HepG2 (cell line): Measurements from ENCODE around the gene ZNF860. TPM values are rescaled to one million over a fixed set of nuclear protein-coding genes. Genes with fewer than 3 reads are reported as not detected.

Source experiments
- ATAD3A ChIP-seq: sonication (generic); formaldehyde crosslinking; IDR thresholded peaks from 2 replicates; pipeline ENCODE4 v1.4.0; 2020; ENCODE audit warnings: missing genetic modification reagents
- FOXA1 ChIP-seq, 2 experiments: fragments of 450-650 bp in 1 of 2; sonication (generic) in 1 of 2; formaldehyde crosslinking in 1 of 2; IDR thresholded peaks; 2 replicates each; pipeline versions ENCODE4 v1.4.0 to v1.6.1; 2016 to 2020; ENCODE audit warnings: missing genetic modification reagents in 1 of 2
- HINFP ChIP-seq: sonication (generic); formaldehyde crosslinking; IDR thresholded peaks from 2 replicates; pipeline ENCODE4 v1.4.0; 2020; ENCODE audit warnings: low read depth, mild to moderate bottlenecking, missing genetic modification reagents
- HMG20A ChIP-seq: IDR thresholded peaks from 2 replicates; pipeline ENCODE4 v1.6.1; 2016; ENCODE audit warnings: borderline replicate concordance
- IKZF4 ChIP-seq: sonication (generic); formaldehyde crosslinking; IDR thresholded peaks from 2 replicates; pipeline ENCODE4 v1.5.1; 2020; ENCODE audit warnings: borderline replicate concordance, mild to moderate bottlenecking, low read depth, missing genetic modification reagents; ENCODE audit errors: not compliant biosample characterization
- POGK ChIP-seq: sonication (generic); formaldehyde crosslinking; conservative IDR thresholded peaks from 2 replicates; pipeline ENCODE4 v1.8.0; 2022; ENCODE audit warnings: mild to moderate bottlenecking, moderate library complexity, missing genetic modification reagents
- SAP130 ChIP-seq: IDR thresholded peaks from 2 replicates; pipeline ENCODE4 v1.6.1; 2016; ENCODE audit warnings: low read depth
- SOX6 ChIP-seq, 2 experiments: fragments of 450-650 bp in 1 of 2; sonication (generic) in 1 of 2; formaldehyde crosslinking in 1 of 2; IDR thresholded peaks; 2 replicates each; pipeline versions ENCODE4 v1.4.0 to v1.6.1; 2017 to 2020; ENCODE audit warnings: antibody characterized with exemption in 1 of 2, mild to moderate bottlenecking in 1 of 2, missing genetic modification reagents in 1 of 2
- USF2 ChIP-seq, 2 experiments: sonication (generic) in 1 of 2; formaldehyde crosslinking in 1 of 2; IDR thresholded peaks; 2 replicates each; pipeline versions ENCODE4 v1.5.1 to v1.6.1; 2011 to 2020; ENCODE audit warnings: borderline replicate concordance in 1 of 2, low read depth in 1 of 2, low read length in 1 of 2, mild to moderate bottlenecking in 1 of 2, missing genetic modification reagents in 1 of 2, moderate library complexity in 1 of 2
- ZBTB33 ChIP-seq: sonication (generic); formaldehyde crosslinking; IDR thresholded peaks from 2 replicates; pipeline ENCODE4 v1.4.0; 2020; ENCODE audit warnings: missing genetic modification reagents
- ZNF44 ChIP-seq: sonication (generic); formaldehyde crosslinking; IDR thresholded peaks from 2 replicates; pipeline ENCODE4 v1.5.1; 2020; ENCODE audit warnings: mild to moderate bottlenecking, missing genetic modification reagents
- ZNF646 ChIP-seq: sonication (generic); formaldehyde crosslinking; IDR thresholded peaks from 2 replicates; pipeline ENCODE4 v1.9.0; 2021; ENCODE audit warnings: mild to moderate bottlenecking, missing genetic modification reagents
- ZNF652 ChIP-seq: IDR thresholded peaks from 2 replicates; pipeline ENCODE4 v1.6.1; 2016; ENCODE audit warnings: low read depth, borderline replicate concordance
- polyA plus RNA-seq, 8 experiments: library from polyadenylated mRNA; depleted of rRNA in 3 of 8; stranded (reverse) in 7 of 8; unstranded in 1 of 8; fragments of >200 nt; fragmentation: Illumina TruSeq in 4 of 8; extraction: Trizol in 4 of 8; gene quantifications; 2 replicates each; pipeline versions ENCODE4 v1.2.1 to v1.2.3, GENCODE V29; 2011 to 2016; ENCODE audit warnings: low read depth in 4 of 8, missing spikeins in 1 of 8, mixed read lengths in 1 of 8; ENCODE audit not compliant: insufficient read depth in 1 of 8
- total RNA-seq, 5 experiments: library from RNA; depleted of rRNA; stranded (reverse); fragments of >200 nt; fragmentation: Illumina TruSeq; extraction: Trizol; gene quantifications; 2 replicates each; pipeline ENCODE4 v1.2.3, GENCODE V29; 2016; ENCODE audit warnings: low read depth in 1 of 5

ZNF860 gene
- total and polyA plus RNA-seq, 2 of the 13 experiments (the other 11 are each of a cell fraction or from before 2014, with no cell fraction given) = 0.55 to 0.73 TPM

GRCh38 chr3:31974471-31974870 lies 7.1 kb upstream of the ZNF860 start (continued):
- TF ChIP-seq ZNF44 (CRISPR knock-in tag) = no peak
- no peak for TF ChIP-seq HINFP
- TF ChIP-seq FOXA1 (IDR thresholded peaks at IDR 0.05) = no peak
- TF ChIP-seq FOXA1 (CRISPR knock-in tag; IDR thresholded peaks at IDR 0.05) = 0 out of 2 replicates have a peak, but pooled peaks have one; percentile 12
- no peak for TF ChIP-seq IKZF4
- TF ChIP-seq SAP130 (CRISPR knock-in tag) = peak; percentile 52; the same call in 1 of the 2 replicates
- peak; percentile 86 for TF ChIP-seq ZNF646 (CRISPR knock-in tag)
- peak; percentile 47; the same call in 1 of the 2 replicates for TF ChIP-seq HMG20A (CRISPR knock-in tag)
- TF ChIP-seq USF2 (IDR thresholded peaks at IDR 0.05; ENCODE audit: low read depth, low read length) = no peak
- no peak for TF ChIP-seq USF2 (CRISPR knock-in tag; IDR thresholded peaks at IDR 0.05; ENCODE audit: borderline replicate concordance)
- 0 out of 2 replicates have a peak, but pooled peaks have one; percentile 27 for TF ChIP-seq ZNF652
- TF ChIP-seq POGK (CRISPR knock-in tag) = no peak
- TF ChIP-seq ZBTB33 = 0 out of 2 replicates have a peak, but pooled peaks have one; percentile 31
- no peak for TF ChIP-seq ATAD3A (CRISPR knock-in tag)
- TF ChIP-seq SOX6 (IDR thresholded peaks at IDR 0.05) = no peak
- peak; percentile 59; the same call in 1 of the 2 replicates for TF ChIP-seq SOX6 (CRISPR knock-in tag; IDR thresholded peaks at IDR 0.05)
